ENCODE data around the gene TSC2. TPM values are rescaled to one million over a fixed set of nuclear protein-coding genes. Genes with fewer than 3 reads are reported as not detected.

The TSC2 gene
- total RNA-seq, 1 experiment from 2014 or later: 134 TPM

GRCh38 chr16:2064368-2064945, 16.7 kb downstream of the TSC2 start (continued):
- no peak for TF ChIP-seq ZNF425 (CRISPR knock-in tag; conservative IDR thresholded peaks at IDR 0.05)
- no peak for TF ChIP-seq E2F5 (CRISPR knock-in tag; IDR thresholded peaks at IDR 0.05)
- TF ChIP-seq MLX (CRISPR knock-in tag; IDR thresholded peaks at IDR 0.05): no peak
- TF ChIP-seq NFATC4 (CRISPR knock-in tag; IDR thresholded peaks at IDR 0.05): no peak
- TF ChIP-seq PRDM15 (CRISPR knock-in tag; IDR thresholded peaks at IDR 0.05): no peak
- no peak for TF ChIP-seq STAT6 (CRISPR knock-in tag; conservative IDR thresholded peaks at IDR 0.05; ENCODE audit: low read depth)
- TF ChIP-seq FOXJ3 (CRISPR knock-in tag; IDR thresholded peaks at IDR 0.05; ENCODE audit: borderline replicate concordance): no peak
- TF ChIP-seq ZNF416 (CRISPR knock-in tag; IDR thresholded peaks at IDR 0.05): no peak
- no peak for TF ChIP-seq RELA (CRISPR knock-in tag; IDR thresholded peaks at IDR 0.05; ENCODE audit: borderline replicate concordance)
- no peak for TF ChIP-seq FOXK1 (CRISPR knock-in tag; IDR thresholded peaks at IDR 0.05)
- TF ChIP-seq HMGA2 (CRISPR knock-in tag; IDR thresholded peaks at IDR 0.05): no peak
- no peak for TF ChIP-seq E2F1 (CRISPR knock-in tag; IDR thresholded peaks at IDR 0.05)

- Mint-ChIP-seq H3K27ac (no peak overlapping the region), H3K9me3 (no peaks in the 10 kb centered on the region), H3K27me3 (ENCODE audit: low read depth) (no peaks in the 10 kb centered on the region), H3K4me1 (no peaks in the 10 kb centered on the region), H3K4me3 (no peak overlapping the region), H3K36me3 (peaks cover 20% of the 10 kb centered on the region)
- DNase-seq (ENCODE audit: low spot score) (no peak), ATAC-seq (no peak)
- CTCF ChIA-PET: no interaction called here
- POLR2A ChIA-PET: no interaction called here
- TF ChIP-seq ESRRA (CRISPR knock-in tag; IDR thresholded peaks at IDR 0.05; ENCODE audit: borderline replicate concordance) (no peak), NFYB (CRISPR knock-in tag; conservative IDR thresholded peaks at IDR 0.05; ENCODE audit: low read depth) (no peak), CREM (CRISPR knock-in tag; IDR thresholded peaks at IDR 0.05) (no peak), TCF7 (CRISPR knock-in tag; IDR thresholded peaks at IDR 0.05; ENCODE audit: low read depth) (no peak), CDX4 (CRISPR knock-in tag; IDR thresholded peaks at IDR 0.05; ENCODE audit: borderline replicate concordance) (no peak), OVOL2 (CRISPR knock-in tag; IDR thresholded peaks at IDR 0.05; ENCODE audit: borderline replicate concordance) (no peak), ZNF281 (CRISPR knock-in tag; IDR thresholded peaks at IDR 0.05) (no peak), E2F1 (CRISPR knock-in tag; IDR thresholded peaks at IDR 0.05) (no peak)
These were observed 18.4 kb downstream of the TSC2 start for GRCh38 chr16:2066139-2066538.
